ENCODE results near the gene TTC9C. TPM values are rescaled to one million over a fixed set of nuclear protein-coding genes. Genes with fewer than 3 reads are reported as not detected.

TTC9C gene
- total and polyA plus RNA-seq, 2 of the 13 experiments (the other 11 are each of a cell fraction or from before 2014, with no cell fraction given): 28.0 to 36.4 TPM

DNA sequence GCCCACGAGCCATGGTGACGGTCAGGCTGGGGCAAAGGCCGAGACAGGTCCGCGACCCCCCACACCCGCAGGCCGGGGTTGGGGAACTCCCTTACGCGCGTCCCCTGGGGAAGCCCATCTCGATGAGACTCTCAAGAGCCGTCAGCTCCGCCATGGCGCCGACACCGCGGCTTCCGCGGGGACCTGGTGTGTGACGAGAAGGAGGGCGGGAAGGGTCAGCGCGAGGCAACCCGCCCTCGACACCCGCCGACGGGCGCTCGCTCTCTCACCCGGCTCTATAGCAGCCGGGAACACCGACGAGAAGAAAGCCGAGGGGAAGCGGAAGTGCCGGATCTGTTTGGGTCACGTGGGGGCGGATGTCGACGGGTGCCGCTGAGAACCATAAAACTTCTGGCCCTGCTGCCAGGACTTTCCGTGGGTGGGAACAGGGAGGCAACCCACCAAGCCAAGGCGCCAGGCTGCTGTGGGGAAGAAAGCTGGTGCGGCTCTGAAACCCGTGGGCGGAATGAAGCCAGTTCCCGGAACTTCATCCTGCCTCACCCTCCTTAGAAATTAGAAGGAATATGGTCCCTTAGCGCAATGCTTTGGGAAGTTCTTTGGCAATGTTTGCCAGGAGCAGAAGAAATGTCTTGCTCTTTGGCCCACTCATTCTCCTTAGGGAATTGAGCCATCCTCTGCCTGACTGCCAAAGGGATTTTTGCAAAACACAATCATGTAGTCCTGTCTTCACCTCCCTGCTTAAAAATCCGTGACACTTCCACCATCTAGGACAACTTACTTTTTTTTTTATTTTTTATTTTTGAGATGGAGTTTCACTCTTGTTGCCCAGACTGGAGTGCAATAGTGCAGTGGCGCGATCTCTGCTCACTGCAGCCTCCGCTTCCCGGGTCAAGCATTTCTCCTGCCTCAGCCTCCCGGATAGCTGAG lies 49.3 kb upstream of the TTC9C start, which contains the start of gene UBXN1 (continued):
- no peak for TF ChIP-seq TCF7 (IDR thresholded peaks at IDR 0.05; ENCODE audit: low read depth)
- TF ChIP-seq, protein P1, sequence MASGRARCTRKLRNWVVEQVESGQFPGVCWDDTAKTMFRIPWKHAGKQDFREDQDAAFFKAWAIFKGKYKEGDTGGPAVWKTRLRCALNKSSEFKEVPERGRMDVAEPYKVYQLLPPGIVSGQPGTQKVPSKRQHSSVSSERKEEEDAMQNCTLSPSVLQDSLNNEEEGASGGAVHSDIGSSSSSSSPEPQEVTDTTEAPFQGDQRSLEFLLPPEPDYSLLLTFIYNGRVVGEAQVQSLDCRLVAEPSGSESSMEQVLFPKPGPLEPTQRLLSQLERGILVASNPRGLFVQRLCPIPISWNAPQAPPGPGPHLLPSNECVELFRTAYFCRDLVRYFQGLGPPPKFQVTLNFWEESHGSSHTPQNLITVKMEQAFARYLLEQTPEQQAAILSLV (CRISPR knock-in tag; IDR thresholded peaks at IDR 0.05; ENCODE audit: borderline replicate concordance): no peak
- TF ChIP-seq, protein P2, sequence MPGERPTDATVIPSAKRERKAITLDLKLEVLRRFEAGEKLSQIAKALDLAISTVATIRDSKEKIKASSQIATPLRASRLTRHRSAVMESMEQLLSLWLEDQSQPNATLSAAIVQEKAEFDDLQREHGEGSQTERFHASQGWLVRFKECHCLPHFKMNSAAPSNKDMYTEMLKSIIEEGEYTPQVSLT (CRISPR knock-in tag; IDR thresholded peaks at IDR 0.05; ENCODE audit: borderline replicate concordance, low read depth): no peak
- TF ChIP-seq ZSCAN29 (CRISPR knock-in tag; conservative IDR thresholded peaks at IDR 0.05): no peak
- peak; percentile 74; the same call in 1 of the 2 replicates for TF ChIP-seq NFKBIZ (CRISPR knock-in tag; IDR thresholded peaks at IDR 0.05)
- TF ChIP-seq, protein P3, sequence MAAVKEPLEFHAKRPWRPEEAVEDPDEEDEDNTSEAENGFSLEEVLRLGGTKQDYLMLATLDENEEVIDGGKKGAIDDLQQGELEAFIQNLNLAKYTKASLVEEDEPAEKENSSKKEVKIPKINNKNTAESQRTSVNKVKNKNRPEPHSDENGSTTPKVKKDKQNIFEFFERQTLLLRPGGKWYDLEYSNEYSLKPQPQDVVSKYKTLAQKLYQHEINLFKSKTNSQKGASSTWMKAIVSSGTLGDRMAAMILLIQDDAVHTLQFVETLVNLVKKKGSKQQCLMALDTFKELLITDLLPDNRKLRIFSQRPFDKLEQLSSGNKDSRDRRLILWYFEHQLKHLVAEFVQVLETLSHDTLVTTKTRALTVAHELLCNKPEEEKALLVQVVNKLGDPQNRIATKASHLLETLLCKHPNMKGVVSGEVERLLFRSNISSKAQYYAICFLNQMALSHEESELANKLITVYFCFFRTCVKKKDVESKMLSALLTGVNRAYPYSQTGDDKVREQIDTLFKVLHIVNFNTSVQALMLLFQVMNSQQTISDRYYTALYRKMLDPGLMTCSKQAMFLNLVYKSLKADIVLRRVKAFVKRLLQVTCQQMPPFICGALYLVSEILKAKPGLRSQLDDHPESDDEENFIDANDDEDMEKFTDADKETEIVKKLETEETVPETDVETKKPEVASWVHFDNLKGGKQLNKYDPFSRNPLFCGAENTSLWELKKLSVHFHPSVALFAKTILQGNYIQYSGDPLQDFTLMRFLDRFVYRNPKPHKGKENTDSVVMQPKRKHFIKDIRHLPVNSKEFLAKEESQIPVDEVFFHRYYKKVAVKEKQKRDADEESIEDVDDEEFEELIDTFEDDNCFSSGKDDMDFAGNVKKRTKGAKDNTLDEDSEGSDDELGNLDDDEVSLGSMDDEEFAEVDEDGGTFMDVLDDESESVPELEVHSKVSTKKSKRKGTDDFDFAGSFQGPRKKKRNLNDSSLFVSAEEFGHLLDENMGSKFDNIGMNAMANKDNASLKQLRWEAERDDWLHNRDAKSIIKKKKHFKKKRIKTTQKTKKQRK (IDR thresholded peaks at IDR 0.05; ENCODE audit: low read length): no peak
- TF ChIP-seq, protein P4, sequence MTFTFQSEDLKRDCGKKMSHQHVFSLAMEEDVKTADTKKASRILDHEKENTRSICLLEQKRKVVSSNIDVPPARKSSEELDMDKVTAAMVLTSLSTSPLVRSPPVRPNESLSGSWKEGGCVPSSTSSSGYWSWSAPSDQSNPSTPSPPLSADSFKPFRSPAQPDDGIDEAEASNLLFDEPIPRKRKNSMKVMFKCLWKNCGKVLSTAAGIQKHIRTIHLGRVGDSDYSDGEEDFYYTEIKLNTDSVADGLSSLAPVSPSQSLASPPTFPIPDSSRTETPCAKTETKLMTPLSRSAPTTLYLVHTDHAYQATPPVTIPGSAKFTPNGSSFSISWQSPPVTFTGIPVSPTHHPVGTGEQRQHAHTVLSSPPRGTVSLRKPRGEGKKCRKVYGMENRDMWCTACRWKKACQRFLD (CRISPR knock-in tag; IDR thresholded peaks at IDR 0.05; ENCODE audit: borderline replicate concordance): no peak
- TF ChIP-seq ARNT (IDR thresholded peaks at IDR 0.05): no peak
- TF ChIP-seq ZMYM4 (CRISPR knock-in tag; IDR thresholded peaks at IDR 0.05): peak; percentile 80
- no peak for TF ChIP-seq RARA (CRISPR knock-in tag; IDR thresholded peaks at IDR 0.05)
- TF ChIP-seq KLF13 (CRISPR knock-in tag; IDR thresholded peaks at IDR 0.05): no peak
- no peak; the same call in 1 of the 2 replicates for TF ChIP-seq ZNF724P (CRISPR knock-in tag; IDR thresholded peaks at IDR 0.05; ENCODE audit: borderline replicate concordance)
- no peak for TF ChIP-seq AKAP8 (CRISPR knock-in tag; IDR thresholded peaks at IDR 0.05)
- 0 out of 2 replicates have a peak, but pooled peaks have one; percentile 15 for TF ChIP-seq ZZZ3 (CRISPR knock-in tag; IDR thresholded peaks at IDR 0.05; ENCODE audit: borderline replicate concordance)
- TF ChIP-seq ZNF343 (CRISPR knock-in tag; IDR thresholded peaks at IDR 0.05): no peak
- no peak for TF ChIP-seq CEBPG (CRISPR knock-in tag; IDR thresholded peaks at IDR 0.05)
- TF ChIP-seq ATF7 (IDR thresholded peaks at IDR 0.05): no peak
- TF ChIP-seq ATF7 (CRISPR knock-in tag; IDR thresholded peaks at IDR 0.05): no peak
- peak; percentile 23 for TF ChIP-seq RBM39 (IDR thresholded peaks at IDR 0.05; ENCODE audit: low read depth, low read length, poor library complexity, severe bottlenecking)
- TF ChIP-seq, protein P5, sequence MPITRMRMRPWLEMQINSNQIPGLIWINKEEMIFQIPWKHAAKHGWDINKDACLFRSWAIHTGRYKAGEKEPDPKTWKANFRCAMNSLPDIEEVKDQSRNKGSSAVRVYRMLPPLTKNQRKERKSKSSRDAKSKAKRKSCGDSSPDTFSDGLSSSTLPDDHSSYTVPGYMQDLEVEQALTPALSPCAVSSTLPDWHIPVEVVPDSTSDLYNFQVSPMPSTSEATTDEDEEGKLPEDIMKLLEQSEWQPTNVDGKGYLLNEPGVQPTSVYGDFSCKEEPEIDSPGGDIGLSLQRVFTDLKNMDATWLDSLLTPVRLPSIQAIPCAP (CRISPR knock-in tag; IDR thresholded peaks at IDR 0.05; ENCODE audit: low read depth): no peak
- peak; percentile 56; the same call in 1 of the 2 replicates for TF ChIP-seq ZNF616 (CRISPR knock-in tag; IDR thresholded peaks at IDR 0.05; ENCODE audit: low read depth)
- TF ChIP-seq ZMYM3 (CRISPR knock-in tag; IDR thresholded peaks at IDR 0.05): peak; percentile 48
- no peak; the same call in 1 of the 2 replicates for TF ChIP-seq GLI4 (CRISPR knock-in tag; IDR thresholded peaks at IDR 0.05; ENCODE audit: borderline replicate concordance)
- TF ChIP-seq ZNF776 (CRISPR knock-in tag; IDR thresholded peaks at IDR 0.05): peak; percentile 82; the same call in 1 of the 2 replicates
